Measurements from ENCODE around the gene PLCG2.

The PLCG2 gene

GRCh38 chr16:81920498-81920897 is 141.4 kb downstream of the PLCG2 start:
- H3K36me3 ChIP-seq (ENCODE audit: low read length): peaks cover 68% of the 10 kb centered on the region
- peaks cover 5% of the 10 kb centered on the region; the same call in 1 of the 2 replicates for H4K20me1 ChIP-seq (ENCODE audit: low read depth, low read length)
- no peak for TF ChIP-seq EZH2phosphoT487 (conservative IDR thresholded peaks at IDR 0.05; ENCODE audit: low read length)
- no peak for TF ChIP-seq CTCF (IDR thresholded peaks at IDR 0.05; ENCODE audit: insufficient read depth, low read length, poor library complexity, severe bottlenecking)

GRCh38 chr16:81921085-81921814 is 142.2 kb downstream of the PLCG2 start:
- no peak overlapping the region for H3K4me2 ChIP-seq (ENCODE audit: low read depth, low read length, poor library complexity, severe bottlenecking)
- H3K9me2 ChIP-seq (replicated peaks; ENCODE audit: insufficient read depth, low read length): no peaks in the 10 kb centered on the region
- TF ChIP-seq CTCF (IDR thresholded peaks at IDR 0.05; ENCODE audit: insufficient read depth, low read length, poor library complexity, severe bottlenecking): no peak
- no peak for TF ChIP-seq EZH2phosphoT487 (conservative IDR thresholded peaks at IDR 0.05; ENCODE audit: low read length)
- no peak overlapping the region for H2AFZ ChIP-seq (ENCODE audit: low read depth, low read length, severe bottlenecking)
- H3K79me2 ChIP-seq (ENCODE audit: insufficient read depth, low read length): no peaks in the 10 kb centered on the region
- H3K27me3 ChIP-seq (ENCODE audit: low read length): no peaks in the 10 kb centered on the region
- no peaks in the 10 kb centered on the region for H3K9me3 ChIP-seq (ENCODE audit: insufficient read depth, low read length)
- peaks cover 5% of the 10 kb centered on the region; the same call in 1 of the 2 replicates for H4K20me1 ChIP-seq (ENCODE audit: low read depth, low read length)
- no peak overlapping the region for H3K9ac ChIP-seq (ENCODE audit: low read length)
- H3K4me3 ChIP-seq (ENCODE audit: insufficient read depth, low read length, poor library complexity, severe bottlenecking): no peak overlapping the region
- peaks cover 61% of the 10 kb centered on the region for H3K36me3 ChIP-seq (ENCODE audit: low read length)
- no peak overlapping the region for H3K27ac ChIP-seq (ENCODE audit: low read depth, low read length)
- peaks cover 4% of the 10 kb centered on the region; the same call in 1 of the 2 replicates for H3F3A ChIP-seq (ENCODE audit: insufficient read depth)

More at GRCh38 chr16:81920498-81920897, 141.4 kb downstream of the PLCG2 start:
- H3F3A ChIP-seq (ENCODE audit: insufficient read depth): peaks cover 4% of the 10 kb centered on the region; the same call in 1 of the 2 replicates
- H3K4me2 ChIP-seq (ENCODE audit: low read depth, low read length, poor library complexity, severe bottlenecking): no peak overlapping the region
- no peaks in the 10 kb centered on the region for H3K79me2 ChIP-seq (ENCODE audit: insufficient read depth, low read length)
- no peak overlapping the region for H3K9ac ChIP-seq (ENCODE audit: low read length)
- no peak overlapping the region for H3K4me3 ChIP-seq (ENCODE audit: insufficient read depth, low read length, poor library complexity, severe bottlenecking)
- H3K9me2 ChIP-seq (replicated peaks; ENCODE audit: insufficient read depth, low read length): no peaks in the 10 kb centered on the region
- H3K27me3 ChIP-seq (ENCODE audit: low read length): no peaks in the 10 kb centered on the region
- no peak overlapping the region for H2AFZ ChIP-seq (ENCODE audit: low read depth, low read length, severe bottlenecking)
- no peaks in the 10 kb centered on the region for H3K9me3 ChIP-seq (ENCODE audit: insufficient read depth, low read length)
- H3K27ac ChIP-seq (ENCODE audit: low read depth, low read length): no peak overlapping the region

GRCh38 chr16:81921843-81922584 is 142.9 kb downstream of the PLCG2 start:
- no peak for TF ChIP-seq CTCF (IDR thresholded peaks at IDR 0.05; ENCODE audit: insufficient read depth, low read length, poor library complexity, severe bottlenecking)
- TF ChIP-seq EZH2phosphoT487 (conservative IDR thresholded peaks at IDR 0.05; ENCODE audit: low read length): no peak
- Histone ChIP-seq H4K20me1 (ENCODE audit: low read depth, low read length) (peaks cover 5% of the 10 kb centered on the region; the same call in 1 of the 2 replicates), H3K9me3 (ENCODE audit: insufficient read depth, low read length) (no peaks in the 10 kb centered on the region), H3K27me3 (ENCODE audit: low read length) (no peaks in the 10 kb centered on the region), H3F3A (ENCODE audit: insufficient read depth) (0 out of 2 replicates have a peak, but pooled peaks cover 4% of the 10 kb centered on the region), H3K9ac (ENCODE audit: low read length) (no peak overlapping the region), H3K9me2 (replicated peaks; ENCODE audit: insufficient read depth, low read length) (no peaks in the 10 kb centered on the region), H3K4me2 (ENCODE audit: low read depth, low read length, poor library complexity, severe bottlenecking) (no peak overlapping the region), H2AFZ (ENCODE audit: low read depth, low read length, severe bottlenecking) (no peak overlapping the region), H3K4me3 (ENCODE audit: insufficient read depth, low read length, poor library complexity, severe bottlenecking) (no peak overlapping the region), H3K79me2 (ENCODE audit: insufficient read depth, low read length) (no peaks in the 10 kb centered on the region), H3K27ac (ENCODE audit: low read depth, low read length) (no peak overlapping the region), H3K36me3 (ENCODE audit: low read length) (peaks cover 62% of the 10 kb centered on the region)
